ENCODE measurements around the gene C11orf42.

DNA sequence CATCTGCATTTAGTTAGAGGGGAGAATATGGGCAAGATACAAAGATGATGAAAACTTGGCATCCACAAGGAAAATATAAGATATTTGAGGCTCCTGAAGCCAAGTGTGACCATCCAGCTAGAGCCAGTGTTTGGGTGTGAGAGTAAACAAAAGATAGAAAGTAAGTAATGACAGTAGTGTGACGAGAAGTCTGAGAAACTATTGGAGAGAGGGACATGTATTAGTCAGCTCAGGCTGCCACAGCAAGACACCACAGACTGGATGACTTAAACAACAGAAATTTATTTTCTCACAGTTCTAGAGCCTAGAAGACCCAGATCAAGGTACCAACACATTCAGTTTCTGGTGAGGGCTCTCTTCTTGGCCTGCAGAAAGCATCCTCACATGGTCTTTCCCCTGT is 47.8 kb downstream of the C11orf42 start:
- TF ChIP-seq, protein P1, sequence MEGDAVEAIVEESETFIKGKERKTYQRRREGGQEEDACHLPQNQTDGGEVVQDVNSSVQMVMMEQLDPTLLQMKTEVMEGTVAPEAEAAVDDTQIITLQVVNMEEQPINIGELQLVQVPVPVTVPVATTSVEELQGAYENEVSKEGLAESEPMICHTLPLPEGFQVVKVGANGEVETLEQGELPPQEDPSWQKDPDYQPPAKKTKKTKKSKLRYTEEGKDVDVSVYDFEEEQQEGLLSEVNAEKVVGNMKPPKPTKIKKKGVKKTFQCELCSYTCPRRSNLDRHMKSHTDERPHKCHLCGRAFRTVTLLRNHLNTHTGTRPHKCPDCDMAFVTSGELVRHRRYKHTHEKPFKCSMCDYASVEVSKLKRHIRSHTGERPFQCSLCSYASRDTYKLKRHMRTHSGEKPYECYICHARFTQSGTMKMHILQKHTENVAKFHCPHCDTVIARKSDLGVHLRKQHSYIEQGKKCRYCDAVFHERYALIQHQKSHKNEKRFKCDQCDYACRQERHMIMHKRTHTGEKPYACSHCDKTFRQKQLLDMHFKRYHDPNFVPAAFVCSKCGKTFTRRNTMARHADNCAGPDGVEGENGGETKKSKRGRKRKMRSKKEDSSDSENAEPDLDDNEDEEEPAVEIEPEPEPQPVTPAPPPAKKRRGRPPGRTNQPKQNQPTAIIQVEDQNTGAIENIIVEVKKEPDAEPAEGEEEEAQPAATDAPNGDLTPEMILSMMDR (IDR thresholded peaks at IDR 0.05): no peak
- no peak for TF ChIP-seq CHD4 (IDR thresholded peaks at IDR 0.05; ENCODE audit: borderline replicate concordance)
- no peak for TF ChIP-seq POLR2A (IDR thresholded peaks at IDR 0.05; ENCODE audit: low read length)
- no peak for TF ChIP-seq BHLHE40 (IDR thresholded peaks at IDR 0.05; ENCODE audit: low read depth, low read length)
- TF ChIP-seq MAFK (IDR thresholded peaks at IDR 0.05; ENCODE audit: partially characterized antibody): no peak
- no peak for TF ChIP-seq ZNF302 (CRISPR knock-in tag; IDR thresholded peaks at IDR 0.05)
- no peak for TF ChIP-seq RAD21 (conservative IDR thresholded peaks at IDR 0.05 in 1 of 2, IDR thresholded peaks at IDR 0.05 in 1 of 2)
- TF ChIP-seq EP300 (IDR thresholded peaks at IDR 0.05): no peak
